Spleen (tissue), 11 donors: ENCODE data around the gene ATF6B. TPM values are rescaled to one million over a fixed set of nuclear protein-coding genes. Genes with fewer than 3 reads are reported as not detected.
"Not testable (repeated sequence)": the region's sequence is repeated elsewhere in the genome, so short reads cannot be mapped to it uniquely, and the experiment has no call there.

Experiments used
- DNase-seq: peaks from one replicate; pipeline ENCODE4 v3.0.0-alpha.2; 2020
- H3K27ac ChIP-seq, 8 donors: fragments of 200-600 bp; sonication (generic) in 7 of 8; 1 replicate in 4 of 8; 2 replicates in 4 of 8; pipeline versions ENCODE4 v1.5.0 to v1.8.0; 2016 to 2021; ENCODE audit warnings: inconsistent platforms in 4 of 8, mild to moderate bottlenecking in 4 of 8, moderate library complexity in 1 of 8
- H3K27me3 ChIP-seq, 7 donors: fragments of 200-600 bp; sonication (generic) in 6 of 7; replicated peaks in 1 of 7; 1 replicate in 4 of 7; 2 replicates in 3 of 7; pipeline versions ENCODE4 v1.5.0 to v1.8.0; 2016 to 2021; ENCODE audit warnings: inconsistent platforms in 3 of 7, mild to moderate bottlenecking in 1 of 7
- H3K36me3 ChIP-seq, 6 donors: fragments of 200-600 bp; sonication (generic) in 5 of 6; 1 replicate in 4 of 6; 2 replicates in 2 of 6; pipeline versions ENCODE4 v1.5.0 to v1.8.0; 2016 to 2021; ENCODE audit warnings: inconsistent platforms in 2 of 6
- H3K4me1 ChIP-seq, 6 donors: fragments of 200-600 bp; sonication (generic) in 5 of 6; 1 replicate in 3 of 6; 2 replicates in 3 of 6; pipeline versions ENCODE4 v1.5.0 to v1.8.0; 2016 to 2021; ENCODE audit warnings: inconsistent platforms in 3 of 6
- H3K4me3 ChIP-seq, 8 donors: fragments of 200-600 bp; sonication (generic) in 7 of 8; 1 replicate in 4 of 8; 2 replicates in 4 of 8; pipeline versions ENCODE4 v1.5.0 to v1.8.0; 2016 to 2021; ENCODE audit warnings: inconsistent platforms in 4 of 8, mild to moderate bottlenecking in 4 of 8, moderate library complexity in 2 of 8
- H3K9me3 ChIP-seq, 8 donors: fragments of 200-600 bp; sonication (generic) in 7 of 8; 1 replicate in 4 of 8; 2 replicates in 4 of 8; pipeline versions ENCODE4 v1.5.0 to v1.8.0; 2016 to 2021; ENCODE audit warnings: inconsistent platforms in 4 of 8
- CTCF ChIP-seq, 11 experiments: fragments of 200-600 bp in 7 of 11; fragments of 450-650 bp in 4 of 11; sonication (generic) in 4 of 11; IDR thresholded peaks in 8 of 11; conservative IDR thresholded peaks in 3 of 11; 1 replicate in 7 of 11; 2 replicates in 4 of 11; pipeline versions ENCODE4 v1.4.0 to v1.8.0; 2016 to 2021; ENCODE audit warnings: antibody characterized with exemption in 11 of 11, inconsistent platforms in 4 of 11, mild to moderate bottlenecking in 1 of 11
- POLR2A ChIP-seq, 3 donors: fragments of 450-650 bp; IDR thresholded peaks; one replicate each; pipeline ENCODE4 v1.5.1; 2017; ENCODE audit warnings: antibody characterized with exemption in 3 of 3, mild to moderate bottlenecking in 1 of 3
- POLR2AphosphoS5 ChIP-seq, 3 donors: sonication (generic); formaldehyde crosslinking; IDR thresholded peaks; one replicate each; pipeline ENCODE4 v1.5.1; 2017; ENCODE audit warnings: antibody characterized with exemption in 3 of 3
- WGBS, 5 donors: extraction: QIAGEN DNeasy Blood & Tissue Kit in 3 of 5; methylation state at CpG; one replicate each; pipeline versions ENCODE4 v1.1.5 to v1.1.7; 2013 to 2018; 5-methylcytosine and 5-hydroxymethylcytosine counted together
- intact Hi-C: fragments of 100-400 bp; cut with DNase I; formaldehyde crosslinking; loops from one replicate; pipeline ENCODE4 v1.15.0; 2023; ENCODE audit warnings: low total_unique reads
- polyA plus RNA-seq, 3 donors: library from polyadenylated mRNA; stranded (reverse); fragments of 200-250 nt; gene quantifications; one replicate each; pipeline ENCODE4 v1.2.1, GENCODE V29; 2013
- total RNA-seq, 7 donors: library from RNA; depleted of rRNA in 3 of 7; stranded (reverse); fragments of >200 nt in 3 of 7; fragmentation: NEBNext Ultra II Directional in 4 of 7; extraction: Animal tissue kit (Norgen Biotek cat#: 25700) in 4 of 7; gene quantifications; one replicate each; pipeline versions ENCODE4 v1.1.0 to v1.2.1, GENCODE V29; 2016 to 2021
- donor health status: healthy with polysubstance abuse.
- donor health status: DM: no; HTN: no; CAD: no; lungs with moderate emphysema.
- donor health status: DM: no; HTN: no; CAD: no.
- donor health status: Bipolar disorder and iron deficiency.
- donor health status: healthy.
- donor health status: DM: no; HTN: no; CAD: no.
- donor health status: DM: yes; HTN: yes; CAD: no.

Gene ATF6B
- total and polyA plus RNA-seq, 10 donors = 45.3 to 126 (median 92.7) TPM

- intact Hi-C loops = no loop called here
- Histone ChIP-seq H3K27ac (peak overlapping the region in 7 of 8 donors; percentile 69 to 83 (median 80)), H3K9me3 (no peaks in the 10 kb centered on the region), H3K4me3 (peak overlapping the region in 2 of 8 donors; percentile 49 to 68), H3K36me3 (peaks cover 0 to 21% (median 0%) of the 10 kb centered on the region in 6 donors), H3K27me3 (peaks cover 0 to 29% (median 0%) of the 10 kb centered on the region in 7 donors), H3K4me1 (peaks cover 2 to 71% (median 44%) of the 10 kb centered on the region in 6 donors)
- 78 to 100% (median 88%) methylated on average over 1 of the region's 1 CpG for WGBS, 5 donors
- TF ChIP-seq POLR2AphosphoS5 (IDR thresholded peaks at IDR 0.05) (no peak), POLR2A (IDR thresholded peaks at IDR 0.05) (no peak), CTCF (IDR thresholded peaks at IDR 0.05 in 8 of 11, conservative IDR thresholded peaks at IDR 0.05 in 3 of 11) (no peak)
- no peak for DNase-seq
Measured at GRCh38 chr6:32107406-32107805, 20.6 kb downstream of the ATF6B start.

GRCh38 chr6:32105433-32105832 lies 22.6 kb downstream of the ATF6B start:
- Histone ChIP-seq H3K36me3 (peaks cover 0 to under 1% (median 0%) of the 10 kb centered on the region in 6 donors), H3K27me3 (peaks cover 0 to 29% (median 0%) of the 10 kb centered on the region in 7 donors), H3K27ac (no peak overlapping the region), H3K4me1 (peaks cover 0 to 51% (median 34%) of the 10 kb centered on the region in 6 donors), H3K4me3 (no peak overlapping the region), H3K9me3 (no peaks in the 10 kb centered on the region)
- intact Hi-C loops = no loop called here
- TF ChIP-seq POLR2A (IDR thresholded peaks at IDR 0.05) (no peak), POLR2AphosphoS5 (IDR thresholded peaks at IDR 0.05) (no peak), CTCF (IDR thresholded peaks at IDR 0.05 in 8 of 11, conservative IDR thresholded peaks at IDR 0.05 in 3 of 11) (no peak)
- no peak for DNase-seq
- WGBS, 5 donors = 81 to 88% (median 83%) methylated on average over 4 of the region's 4 CpGs

GRCh38 chr6:32102255-32102654 lies 25.8 kb downstream of the ATF6B start:
- no peak overlapping the region for H3K27ac ChIP-seq
- H3K4me1 ChIP-seq = peaks cover 0 to 21% (median 9%) of the 10 kb centered on the region in 6 donors
- H3K36me3 ChIP-seq = peaks cover 0 to 6% (median 0%) of the 10 kb centered on the region in 6 donors
- peaks cover 0 to 31% (median 4%) of the 10 kb centered on the region in 7 donors for H3K27me3 ChIP-seq
- intact Hi-C loops = no loop called here
- no peaks in the 10 kb centered on the region for H3K9me3 ChIP-seq
- WGBS, 5 donors = 89 to 98% (median 96%) methylated on average over 3 of the region's 3 CpGs
- no peak overlapping the region for H3K4me3 ChIP-seq
- TF ChIP-seq POLR2A (IDR thresholded peaks at IDR 0.05) (no peak), POLR2AphosphoS5 (IDR thresholded peaks at IDR 0.05) (no peak), CTCF (IDR thresholded peaks at IDR 0.05 in 8 of 11, conservative IDR thresholded peaks at IDR 0.05 in 3 of 11) (no peak)
- DNase-seq = no peak

GRCh38 chr6:32100251-32100650 lies 27.8 kb downstream of the ATF6B start:
- H3K27me3 ChIP-seq = peaks cover 0 to 50% (median 20%) of the 10 kb centered on the region in 7 donors
- DNase-seq, H3K4me3 ChIP-seq, intact Hi-C loops, H3K9me3 ChIP-seq, H3K27ac ChIP-seq: not testable (repeated sequence)
- 88 to 95% (median 92%) methylated on average over 8 of the region's 8 CpGs for WGBS, 5 donors
- H3K4me1 ChIP-seq = peaks cover 0 to 22% (median 13%) of the 10 kb centered on the region in 6 donors
- H3K36me3 ChIP-seq = peaks cover 0 to 26% (median 0%) of the 10 kb centered on the region in 6 donors
